ENCODE measurements around the gene OCA2.

DNA sequence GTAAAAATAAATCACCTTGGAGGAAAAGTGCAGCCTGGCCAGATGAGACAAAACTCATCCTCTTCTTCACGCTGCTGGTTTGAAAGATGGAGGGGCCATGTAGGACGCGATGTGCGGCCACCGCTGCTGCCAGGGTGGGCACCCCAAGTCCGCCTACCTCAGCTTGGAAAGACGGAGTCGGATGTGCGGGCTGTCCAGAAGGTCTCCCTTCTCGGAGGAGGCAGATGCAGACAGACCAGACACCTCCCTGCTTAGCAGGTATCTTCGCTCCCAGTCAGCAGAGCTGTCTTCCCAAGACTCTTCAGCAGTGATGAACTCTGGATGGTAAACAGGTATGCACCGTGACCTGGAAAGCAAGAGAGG is 71.4 kb downstream of the OCA2 start:
- TF ChIP-seq ZNF274 (IDR thresholded peaks at IDR 0.05; ENCODE audit: low read depth, low read length) (no peak), SUZ12 (IDR thresholded peaks at IDR 0.05; ENCODE audit: extremely low read depth, insufficient read depth, insufficient read length) (no peak), YY1 (IDR thresholded peaks at IDR 0.05; ENCODE audit: insufficient read depth, insufficient read length) (no peak)

All from NT2/D1 (cell line).